Activated naive CD8-positive, alpha-beta T cell treated with anti-CD3 and anti-CD28 coated beads, Interleukin-2, amount 50 U/mL, for 16 hours (primary cell): Measurements from ENCODE around the gene ADIRF.
"Not testable (repeated sequence)": the region's sequence is repeated elsewhere in the genome, so short reads cannot be mapped to it uniquely, and the experiment has no call there.

Experiments used
- DNase-seq: peaks from one replicate; pipeline ENCODE4 v3.0.0-alpha.2; 2020; ENCODE audit warnings: low read depth, low spot score

The ADIRF gene

DNA sequence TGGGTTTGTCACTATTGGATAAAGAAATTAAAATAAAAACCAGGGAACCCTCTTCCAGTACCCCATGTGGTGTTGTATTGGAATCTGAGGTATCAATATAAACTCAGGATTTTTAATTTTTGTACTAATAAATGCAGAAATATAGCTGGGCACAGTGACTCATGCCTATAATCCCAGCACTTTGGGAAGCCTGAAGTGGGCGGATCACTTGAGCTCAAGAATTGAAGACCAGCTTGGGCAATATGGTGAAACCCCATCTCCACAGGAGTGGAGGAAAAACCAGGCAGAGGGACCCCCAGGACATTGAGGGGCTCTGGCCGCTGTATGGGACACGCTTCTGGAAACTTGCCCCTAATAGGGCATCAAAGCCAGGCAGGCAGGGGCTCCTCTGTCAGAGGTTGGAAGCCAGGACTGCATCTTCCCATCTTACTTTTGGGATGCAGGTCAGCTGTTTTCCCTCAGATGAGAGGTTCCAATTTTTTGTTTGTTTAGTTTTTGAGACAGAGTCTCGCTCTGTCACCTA, 11.1 kb downstream of the ADIRF start:
- no peak for DNase-seq

DNA sequence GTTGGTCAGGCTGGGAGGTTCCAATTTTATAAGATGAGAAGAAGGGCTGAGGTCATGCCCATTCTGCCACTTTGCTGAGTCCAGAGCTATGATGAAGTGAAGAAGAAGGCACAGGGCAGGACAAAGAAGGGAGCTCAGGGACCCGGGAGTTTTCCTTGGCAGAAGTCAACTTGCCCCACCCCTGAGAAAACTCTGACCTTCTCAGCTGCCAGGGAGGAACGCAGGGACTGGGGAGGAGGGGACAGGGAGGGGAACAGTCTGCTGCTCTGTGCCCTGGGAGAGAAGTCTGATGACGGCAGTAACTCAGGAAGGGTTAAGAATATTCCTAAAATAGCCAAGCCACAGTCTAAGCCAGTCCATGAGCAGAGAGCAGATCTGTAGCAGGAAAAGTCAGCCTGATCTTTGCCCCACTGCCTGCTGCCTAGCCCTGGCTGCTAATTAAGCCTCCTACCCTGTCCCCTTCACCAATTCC, 11.7 kb downstream of the ADIRF start:
- DNase-seq = no peak

DNA sequence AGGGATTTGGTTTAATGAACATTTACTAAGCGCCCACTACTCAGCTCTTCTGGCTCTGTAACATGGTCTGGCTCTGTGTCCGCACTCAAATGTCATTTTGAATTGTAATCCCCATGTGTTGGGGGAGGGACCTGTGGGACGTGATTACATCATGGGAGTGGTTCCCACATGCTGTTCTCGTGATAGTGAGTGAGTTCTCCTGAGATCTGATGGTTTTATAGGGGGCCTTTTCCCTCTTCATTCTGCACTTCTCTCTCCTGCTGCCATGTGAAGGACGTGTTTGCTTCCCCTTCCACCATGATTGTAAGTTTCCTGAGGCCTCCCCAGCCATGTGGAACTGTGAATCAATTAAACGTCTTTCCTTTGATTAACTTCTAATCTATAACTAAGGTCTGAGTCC, 12.7 kb downstream of the ADIRF start:
- DNase-seq = not testable (repeated sequence)

DNA sequence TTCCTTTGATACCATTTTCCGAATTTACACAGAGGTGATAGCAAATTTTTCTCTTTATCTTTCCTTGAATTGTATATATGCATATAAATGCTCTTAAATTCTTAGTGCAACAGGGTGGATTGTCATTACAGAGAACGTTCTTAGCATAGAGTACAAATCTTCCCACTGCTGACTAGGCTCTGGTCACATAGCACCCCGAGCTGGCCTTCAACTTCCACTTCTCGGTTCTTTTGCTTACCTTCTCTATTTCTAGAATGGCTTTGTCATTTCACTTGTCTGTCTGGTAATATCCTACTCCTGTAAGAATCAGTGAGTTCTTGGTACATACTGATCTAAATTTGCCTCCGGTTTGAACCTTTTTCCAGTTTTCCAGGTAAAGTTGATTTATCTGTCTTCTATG, 13.4 kb downstream of the ADIRF start:
- no peak for DNase-seq

DNA sequence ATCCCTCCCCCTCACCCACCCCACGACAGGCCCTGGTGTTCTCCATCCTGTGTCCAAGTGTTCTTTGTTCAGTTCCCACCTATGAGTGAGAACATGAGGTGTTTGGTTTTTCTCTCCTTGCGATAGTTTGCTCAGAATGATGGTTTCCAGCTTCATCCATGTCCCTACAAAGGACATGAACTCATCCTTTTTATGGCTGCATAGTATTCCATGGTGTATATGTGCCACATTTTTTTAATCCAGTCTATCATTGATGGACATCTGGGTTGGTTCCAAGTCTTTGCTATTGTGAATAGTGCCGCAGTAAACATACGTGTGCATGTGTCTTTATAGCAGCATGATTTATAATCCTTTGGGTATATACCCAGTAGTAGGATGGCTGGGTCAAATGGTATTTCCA, 16.2 kb downstream of the ADIRF start:
- DNase-seq = not testable (repeated sequence)

DNA sequence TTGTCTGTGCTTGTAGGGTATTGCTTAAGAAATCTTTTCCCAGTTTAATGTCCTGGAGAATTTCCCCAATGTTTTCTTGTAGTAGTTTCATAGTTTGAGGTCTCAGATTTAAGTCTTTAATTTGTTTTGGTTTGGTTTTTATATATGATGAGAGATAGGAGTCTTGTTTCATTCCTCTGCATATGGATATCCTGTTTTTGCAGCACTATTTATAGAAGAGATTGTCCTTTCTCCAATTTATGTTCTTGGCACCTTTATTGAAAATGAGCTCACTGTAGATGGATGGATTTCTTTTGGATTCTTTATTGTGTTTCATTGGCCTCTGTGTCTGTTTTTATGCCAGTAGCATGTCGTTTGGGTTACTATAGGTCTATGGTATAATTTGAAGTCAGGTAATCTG, 20.2 kb downstream of the ADIRF start:
- no peak for DNase-seq

DNA sequence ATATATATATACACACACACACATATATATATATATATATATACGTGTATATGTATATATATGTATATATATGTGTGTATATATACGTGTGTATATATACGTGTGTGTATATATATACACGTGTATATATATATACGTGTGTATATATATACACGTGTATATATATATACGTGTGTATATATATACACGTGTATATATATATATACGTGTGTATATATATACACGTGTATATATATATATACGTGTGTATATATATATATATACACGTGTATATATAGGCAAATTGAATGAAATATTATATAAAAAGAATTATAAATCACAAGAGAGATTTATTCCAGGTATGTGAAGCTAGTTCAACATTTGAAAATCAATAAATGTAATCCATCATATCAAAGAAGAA, 23.1 kb downstream of the ADIRF start:
- DNase-seq = not testable (repeated sequence)

DNA sequence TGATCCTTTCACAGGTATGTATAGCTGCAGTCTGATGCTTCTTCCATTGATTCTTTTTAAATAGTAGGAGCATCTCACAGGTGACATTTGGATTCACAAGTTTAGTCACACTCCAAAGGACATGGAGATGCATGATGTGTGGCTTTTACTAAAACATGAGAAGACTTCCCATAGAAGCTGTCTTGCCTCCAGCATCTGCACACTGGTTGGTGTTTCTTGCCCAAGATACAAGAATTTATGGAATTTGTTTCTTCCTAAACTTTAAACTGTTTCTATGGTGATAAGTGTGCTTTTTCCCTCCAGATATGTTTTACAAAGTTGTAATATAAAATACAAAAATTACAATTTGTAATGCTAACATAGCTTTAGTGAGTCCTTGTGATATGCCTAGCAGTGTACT, 24.2 kb downstream of the ADIRF start:
- DNase-seq = no peak

DNA sequence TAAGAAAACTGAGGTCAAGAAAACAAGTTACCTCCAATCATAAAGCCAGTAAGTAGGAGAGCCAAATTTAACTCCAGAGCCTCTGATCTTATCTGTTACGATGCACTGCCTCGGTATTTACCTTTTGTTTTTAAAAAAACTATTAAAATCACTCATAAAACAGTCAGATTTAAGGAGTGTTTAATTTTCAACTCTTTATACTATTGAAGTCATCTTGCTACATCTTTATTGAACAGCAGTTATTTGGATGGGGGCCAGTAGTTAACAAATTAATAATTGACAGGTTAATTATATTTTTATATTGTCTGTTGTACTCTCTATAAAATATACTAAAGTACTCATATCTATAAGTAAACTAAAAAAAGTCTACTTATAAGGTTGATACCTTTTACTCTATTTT, 24.6 kb downstream of the ADIRF start:
- no peak for DNase-seq

DNA sequence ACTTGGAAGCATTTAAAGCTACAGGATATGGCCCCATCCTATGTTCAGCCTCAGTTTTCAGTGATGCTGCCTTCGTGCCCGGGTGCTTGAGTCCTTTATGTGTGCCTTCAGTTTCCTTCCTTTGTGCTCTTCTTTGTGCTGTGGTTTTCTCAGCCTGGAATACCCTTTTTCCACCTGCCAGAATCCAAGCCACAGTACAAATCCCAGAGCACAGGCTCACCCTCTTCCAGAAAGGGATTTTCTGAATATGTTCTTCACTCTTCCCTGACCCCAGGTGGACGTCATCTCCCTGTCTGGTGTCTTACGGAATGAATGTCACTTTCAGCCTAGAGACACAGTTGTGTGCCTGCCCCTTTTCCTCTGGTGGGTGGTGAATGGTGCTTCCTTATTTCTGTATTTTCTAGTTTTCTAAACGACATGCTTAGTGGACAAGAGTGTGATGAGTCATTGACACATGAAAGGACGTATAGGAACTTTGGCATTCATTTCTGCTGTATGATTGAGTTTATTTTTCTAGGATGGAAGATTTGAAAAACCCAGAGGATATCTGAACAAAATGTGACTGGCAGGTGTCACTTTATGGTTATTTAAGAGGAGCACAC, 31.6 kb downstream of the ADIRF start:
- DNase-seq = not testable (repeated sequence)

DNA sequence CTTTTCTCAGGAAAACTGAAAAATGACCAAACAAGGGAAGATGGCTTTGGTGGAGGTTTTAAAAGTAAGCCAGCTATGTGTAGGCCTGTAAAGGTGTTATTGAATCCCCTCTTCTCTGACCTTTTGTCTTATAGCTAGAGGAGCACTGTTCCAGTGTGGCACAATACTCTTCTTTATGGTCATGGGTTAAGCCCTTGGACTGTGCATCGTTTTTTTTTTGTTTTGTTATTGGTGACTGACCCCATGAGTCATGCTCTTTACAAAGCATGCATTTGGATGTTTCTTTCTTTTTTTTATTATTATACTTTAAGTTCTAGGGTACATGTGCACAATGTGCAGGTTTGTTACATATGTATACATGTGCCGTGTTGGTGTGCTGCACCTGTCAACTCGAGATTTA, 32.2 kb downstream of the ADIRF start:
- DNase-seq = no peak

DNA sequence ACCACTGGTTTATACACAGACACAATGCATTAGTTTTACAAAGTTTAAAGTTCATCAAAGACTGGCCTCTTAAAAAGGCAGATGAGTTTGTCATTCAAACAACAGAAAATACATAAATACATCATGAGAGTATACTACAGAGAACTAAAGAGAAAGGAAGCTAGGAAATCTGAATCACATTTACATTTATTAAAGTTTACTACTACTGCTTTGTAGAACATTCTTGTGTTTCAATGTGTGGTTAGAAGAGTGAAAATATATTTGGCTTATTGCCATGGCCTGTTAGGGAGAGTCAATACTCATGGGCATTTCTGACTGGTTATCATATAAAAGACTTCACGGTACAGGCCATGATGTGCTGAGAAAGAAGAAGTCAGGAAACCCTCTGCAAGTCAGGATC, 38.8 kb downstream of the ADIRF start:
- DNase-seq = not testable (repeated sequence)

DNA sequence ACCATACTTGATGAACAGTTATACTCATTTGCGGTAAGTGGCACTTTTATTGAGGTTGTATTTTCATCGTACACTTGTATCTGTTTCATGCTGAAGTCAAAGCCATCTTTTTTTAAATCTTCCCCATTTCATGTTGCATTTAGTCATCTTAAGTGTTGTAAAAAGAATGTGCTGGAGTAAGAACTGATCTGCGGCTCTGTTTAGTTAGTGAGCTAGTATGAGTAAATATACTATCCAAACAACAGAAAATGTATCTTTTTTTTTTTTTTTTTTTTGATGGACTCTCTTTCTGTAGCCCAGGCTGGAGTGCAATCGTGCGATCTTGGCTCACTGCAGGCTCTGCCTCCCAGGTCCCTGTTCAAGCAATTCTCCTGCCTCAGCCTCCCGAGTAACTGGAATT, 39.4 kb downstream of the ADIRF start:
- DNase-seq = not testable (repeated sequence)

DNA sequence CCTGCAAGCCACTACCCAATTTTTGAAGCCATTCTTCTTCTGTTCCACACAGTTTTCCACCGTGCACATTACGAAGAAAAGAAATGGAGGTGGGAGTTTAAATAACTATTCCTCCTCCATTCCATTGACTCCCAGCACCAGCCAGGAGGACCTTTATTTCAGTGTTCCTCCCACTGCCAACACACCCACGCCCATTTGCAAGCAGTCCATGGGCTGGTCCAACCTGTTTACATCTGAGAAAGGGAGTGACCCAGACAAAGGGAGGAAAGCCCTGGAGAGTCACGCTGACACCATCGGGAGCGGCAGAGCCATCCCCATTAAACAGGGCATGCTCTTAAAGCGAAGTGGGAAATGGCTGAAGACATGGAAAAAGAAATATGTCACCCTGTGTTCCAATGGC, 40.0 kb downstream of the ADIRF start:
- not testable (repeated sequence) for DNase-seq

DNA sequence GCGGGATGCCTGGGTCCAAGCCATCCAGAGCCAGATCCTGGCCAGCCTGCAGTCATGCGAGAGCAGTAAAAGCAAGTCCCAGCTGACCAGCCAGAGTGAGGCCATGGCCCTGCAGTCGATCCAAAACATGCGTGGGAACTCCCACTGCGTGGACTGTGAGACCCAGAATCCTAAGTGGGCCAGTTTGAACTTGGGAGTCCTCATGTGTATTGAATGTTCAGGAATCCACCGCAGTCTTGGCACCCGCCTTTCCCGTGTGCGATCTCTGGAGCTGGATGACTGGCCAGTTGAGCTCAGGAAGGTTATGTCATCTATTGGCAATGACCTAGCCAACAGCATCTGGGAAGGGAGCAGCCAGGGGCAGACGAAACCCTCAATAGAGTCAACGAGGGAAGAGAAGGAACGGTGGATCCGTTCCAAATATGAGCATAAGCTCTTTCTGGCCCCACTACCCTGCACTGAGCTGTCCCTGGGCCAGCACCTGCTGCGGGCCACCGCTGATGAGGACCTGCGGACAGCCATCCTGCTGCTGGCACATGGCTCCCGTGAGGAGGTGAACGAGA, 40.9 kb downstream of the ADIRF start:
- DNase-seq = not testable (repeated sequence)

DNA sequence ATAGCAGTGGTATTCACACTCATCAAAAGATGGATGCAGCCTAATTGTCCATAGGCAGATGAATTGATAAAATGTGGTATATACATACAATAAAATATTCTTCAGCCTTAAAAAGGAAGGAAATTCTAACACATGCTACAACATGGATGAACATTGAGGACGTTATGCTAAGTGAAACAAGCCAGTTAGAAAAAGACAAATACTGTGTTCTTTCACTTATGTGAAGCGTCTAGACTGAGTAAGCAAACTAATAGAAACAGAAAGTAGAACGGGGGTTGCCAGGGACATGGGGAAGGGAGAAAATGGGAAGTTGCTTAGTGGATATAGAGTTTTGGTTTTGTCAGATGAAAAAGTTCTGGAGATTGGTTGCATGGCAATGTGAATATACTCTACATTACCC, 45.2 kb downstream of the ADIRF start:
- DNase-seq = not testable (repeated sequence)

DNA sequence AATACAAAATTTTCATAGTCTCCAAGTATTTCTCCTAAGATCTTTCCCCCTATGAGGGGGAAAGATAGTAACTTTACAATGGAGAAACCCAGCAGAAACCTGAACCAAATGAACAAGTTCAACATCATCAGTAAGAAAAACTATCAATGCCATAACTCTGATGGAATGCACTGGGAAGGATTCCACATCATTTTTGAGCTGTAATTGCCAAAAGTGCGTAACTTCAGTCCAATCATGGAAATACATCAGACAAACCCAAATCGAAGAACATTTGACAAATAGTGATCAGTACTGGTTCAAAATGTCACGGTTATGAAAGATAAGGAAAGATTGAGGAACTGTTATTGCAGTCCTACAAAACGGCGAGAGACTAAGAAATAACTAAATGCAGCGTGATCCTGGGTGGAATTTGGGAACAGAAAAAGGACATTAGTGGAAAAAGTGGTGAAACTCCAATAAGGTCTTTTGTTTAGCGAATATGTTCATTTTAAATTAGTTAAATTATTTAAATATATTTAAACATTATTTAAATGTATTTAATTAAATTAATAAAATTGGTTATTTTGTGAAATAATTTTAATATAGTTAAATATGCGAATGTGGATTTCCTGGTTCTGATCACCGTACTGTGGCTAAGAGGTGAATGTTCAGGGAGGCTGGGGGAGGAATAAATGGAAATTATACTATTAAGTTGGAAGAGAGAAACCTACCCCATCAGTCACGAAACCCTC, 46.9 kb downstream of the ADIRF start:
- not testable (repeated sequence) for DNase-seq

DNA sequence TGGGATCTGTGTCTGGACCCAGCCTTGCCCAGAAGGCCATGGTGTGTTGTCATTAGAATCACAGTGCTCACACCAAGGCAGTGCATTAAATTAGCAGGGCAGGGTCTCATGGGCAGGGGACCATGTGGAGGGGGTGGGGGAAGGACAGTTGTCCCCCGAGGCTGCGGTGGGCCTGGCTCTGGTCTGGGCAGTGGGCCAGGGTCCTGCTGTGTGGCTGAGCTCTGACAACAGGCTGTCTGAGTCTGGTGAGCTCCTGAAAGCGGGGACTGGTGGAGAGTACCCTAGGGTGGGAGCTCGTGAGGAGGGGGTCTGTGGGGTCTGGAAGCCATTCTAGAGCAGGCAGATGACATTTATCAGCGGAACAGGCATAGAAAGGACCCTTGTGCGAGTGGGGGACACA, 49.8 kb downstream of the ADIRF start:
- DNase-seq = not testable (repeated sequence)

DNA sequence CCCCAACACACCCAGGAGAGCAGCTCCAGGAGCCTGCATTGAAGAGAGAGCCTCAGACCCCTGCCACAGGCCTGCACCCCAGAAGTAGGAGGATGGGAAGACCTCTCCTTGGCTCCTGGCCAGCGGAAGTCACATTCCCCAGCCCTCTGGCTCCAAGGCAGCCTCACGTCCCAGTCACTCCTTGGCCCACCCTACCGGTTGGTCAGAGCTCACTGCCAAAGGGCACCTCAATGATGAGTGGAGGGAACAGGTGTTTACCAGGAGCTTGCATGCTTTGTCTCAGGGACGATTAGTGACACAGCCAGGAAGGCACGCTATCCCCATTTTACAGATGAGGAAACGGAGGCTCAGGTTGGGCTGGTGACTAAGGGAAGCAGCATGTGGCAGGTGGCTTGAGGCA, 50.8 kb downstream of the ADIRF start:
- DNase-seq = not testable (repeated sequence)

DNA sequence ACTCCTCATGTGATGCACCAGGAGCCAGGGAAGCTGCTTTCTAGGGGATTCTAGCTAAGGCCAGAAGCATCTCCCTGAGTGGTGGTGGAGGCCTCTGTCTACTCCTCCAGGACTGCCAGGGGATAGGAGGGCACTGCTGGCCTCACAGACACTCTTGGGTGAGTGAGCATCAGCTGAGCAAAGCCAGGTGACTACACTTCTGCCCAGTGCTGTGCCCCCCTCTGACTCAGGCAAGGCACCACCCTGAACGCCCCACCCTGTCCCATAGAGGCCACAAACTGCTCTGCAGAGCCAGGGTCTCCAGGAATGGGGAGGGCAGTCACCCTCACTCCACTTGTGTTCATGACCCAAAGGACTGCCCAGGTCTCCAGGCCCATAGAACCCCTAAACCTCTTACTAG, 51.2 kb downstream of the ADIRF start:
- not testable (repeated sequence) for DNase-seq

DNA sequence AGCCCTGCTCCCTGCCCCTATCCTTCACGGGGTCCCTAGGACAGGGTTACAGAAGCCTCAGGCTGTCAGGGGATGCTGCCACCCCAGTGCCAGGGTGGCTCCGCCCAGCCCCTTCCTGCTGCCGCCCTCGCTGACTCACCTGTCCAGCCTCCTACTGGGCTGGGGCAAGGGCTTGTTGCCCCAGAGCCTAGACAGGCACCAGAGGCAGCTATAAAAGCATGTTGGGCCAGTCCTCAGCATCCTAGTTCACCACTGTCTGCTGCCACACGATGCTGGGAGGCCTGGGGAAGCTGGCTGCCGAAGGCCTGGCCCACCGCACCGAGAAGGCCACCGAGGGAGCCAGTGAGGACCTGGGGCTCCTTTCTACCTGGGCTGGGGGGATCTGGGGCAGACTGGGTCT, 51.8 kb downstream of the ADIRF start, which contains the start of gene FAM25A:
FAM25A (plus strand) TSS at position 239 of the 400 bp plus-strand sequence; CDS start at position 270, 31 bp downstream.
- not testable (repeated sequence) for DNase-seq
